K562 (cell line): ENCODE results near the gene IGF2R.

ENCODE experiments used
- FOXM1 ChIP-seq, 2 experiments: fragments of 450-650 bp in 1 of 2; sonication (generic) in 1 of 2; formaldehyde crosslinking in 1 of 2; IDR thresholded peaks; 2 replicates each; pipeline versions ENCODE4 v1.6.1 to v1.9.0; 2017 to 2022; ENCODE audit warnings: low read depth in 2 of 2, mild to moderate bottlenecking in 2 of 2, missing genetic modification reagents in 1 of 2, moderate library complexity in 1 of 2
- MAZ ChIP-seq, 2 experiments: fragments of 450-650 bp in 1 of 2; sonication (generic) in 1 of 2; formaldehyde crosslinking; IDR thresholded peaks in 1 of 2; conservative IDR thresholded peaks in 1 of 2; 2 replicates each; pipeline versions ENCODE4 v1.4.0 to v1.5.0; 2020; ENCODE audit warnings: mild to moderate bottlenecking in 1 of 2, missing genetic modification reagents in 1 of 2
- MEIS2 ChIP-seq: fragments of 450-650 bp; IDR thresholded peaks from 2 replicates; pipeline ENCODE4 v1.6.1; 2014; ENCODE audit warnings: mild to moderate bottlenecking; ENCODE audit not compliant: partially characterized antibody
- POLR2AphosphoS2 ChIP-seq: IDR thresholded peaks from 2 replicates; pipeline ENCODE4 v1.6.1; 2012; ENCODE audit warnings: low read length, improper control_type of control experiment
- ZFX ChIP-seq: sonication (generic); formaldehyde crosslinking; IDR thresholded peaks from 2 replicates; pipeline ENCODE4 v1.8.0; 2022; ENCODE audit warnings: mild to moderate bottlenecking, missing genetic modification reagents, moderate library complexity
- ZNF584 ChIP-seq: fragments of 200-800 bp; sonication (Bioruptor generic); IDR thresholded peaks from 2 replicates; pipeline ENCODE4 v1.6.1; 2016; ENCODE audit warnings: low read depth, mild to moderate bottlenecking, missing genetic modification characterization, missing compliant biosample characterization
- TF ChIP-seq, protein P1 (sequence below): sonication (generic); formaldehyde crosslinking; IDR thresholded peaks from 2 replicates; pipeline ENCODE4 v1.9.0; 2022; ENCODE audit warnings: mild to moderate bottlenecking, missing genetic modification reagents
- TF ChIP-seq, protein P2 (sequence below): sonication (generic); formaldehyde crosslinking; IDR thresholded peaks from 2 replicates; pipeline ENCODE4 v1.8.0; 2023; ENCODE audit warnings: mild to moderate bottlenecking, missing genetic modification reagents
- TF ChIP-seq, protein P3 (sequence below): sonication (generic); formaldehyde crosslinking; IDR thresholded peaks from 2 replicates; pipeline ENCODE4 v1.5.0; 2020; ENCODE audit warnings: missing genetic modification reagents
- TF ChIP-seq, protein P4 (sequence below), 2 experiments: fragments of 450-650 bp; formaldehyde crosslinking in 1 of 2; IDR thresholded peaks; 2 replicates each; pipeline versions ENCODE4 v1.4.0 to v1.6.1; 2014 to 2020; ENCODE audit warnings: mild to moderate bottlenecking in 2 of 2, borderline replicate concordance in 1 of 2, low read depth in 1 of 2
- TF ChIP-seq, protein P5 (sequence below), 2 experiments: fragments of 450-650 bp in 1 of 2; sonication (generic) in 1 of 2; formaldehyde crosslinking in 1 of 2; IDR thresholded peaks in 1 of 2; conservative IDR thresholded peaks in 1 of 2; 2 replicates each; pipeline versions ENCODE4 v1.6.1 to v1.8.1; 2016 to 2023; ENCODE audit warnings: mild to moderate bottlenecking in 2 of 2, moderate library complexity in 2 of 2, inconsistent platforms in 1 of 2, missing genetic modification reagents in 1 of 2
- TF ChIP-seq, protein P6 (sequence below): sonication (generic); formaldehyde crosslinking; IDR thresholded peaks from 2 replicates; pipeline ENCODE4 v1.8.0; 2022; ENCODE audit warnings: mild to moderate bottlenecking, missing genetic modification reagents
- TF ChIP-seq, protein P7 (sequence below): fragments of 450-650 bp; IDR thresholded peaks from 2 replicates; pipeline ENCODE4 v1.6.1; 2017; ENCODE audit warnings: antibody characterized with exemption, mild to moderate bottlenecking

DNA sequence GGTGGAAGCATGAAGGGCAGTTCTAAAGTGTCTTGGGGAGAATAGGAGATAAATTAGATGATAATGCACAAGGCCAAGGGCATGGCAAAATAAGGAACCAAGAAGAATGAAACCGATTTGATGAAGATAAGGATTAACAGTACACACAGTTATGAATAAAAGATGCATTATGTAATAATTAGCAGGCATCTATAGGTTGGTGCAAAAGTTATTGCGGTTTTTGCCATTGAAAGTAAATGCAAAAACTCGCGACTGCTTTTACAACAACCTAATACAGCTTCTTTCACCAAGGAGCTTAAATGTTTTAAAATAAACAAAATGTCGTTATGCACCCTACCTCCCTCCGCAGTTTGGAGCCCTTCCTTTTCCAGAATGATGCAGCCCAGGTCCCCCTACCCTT lies 49.1 kb upstream of the IGF2R start:
- TF ChIP-seq, protein P1, sequence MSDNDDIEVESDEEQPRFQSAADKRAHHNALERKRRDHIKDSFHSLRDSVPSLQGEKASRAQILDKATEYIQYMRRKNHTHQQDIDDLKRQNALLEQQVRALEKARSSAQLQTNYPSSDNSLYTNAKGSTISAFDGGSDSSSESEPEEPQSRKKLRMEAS (CRISPR knock-in tag) = no peak
- no peak for TF ChIP-seq ZFX (CRISPR knock-in tag)
- no peak for TF ChIP-seq POLR2AphosphoS2
- TF ChIP-seq, protein P2, sequence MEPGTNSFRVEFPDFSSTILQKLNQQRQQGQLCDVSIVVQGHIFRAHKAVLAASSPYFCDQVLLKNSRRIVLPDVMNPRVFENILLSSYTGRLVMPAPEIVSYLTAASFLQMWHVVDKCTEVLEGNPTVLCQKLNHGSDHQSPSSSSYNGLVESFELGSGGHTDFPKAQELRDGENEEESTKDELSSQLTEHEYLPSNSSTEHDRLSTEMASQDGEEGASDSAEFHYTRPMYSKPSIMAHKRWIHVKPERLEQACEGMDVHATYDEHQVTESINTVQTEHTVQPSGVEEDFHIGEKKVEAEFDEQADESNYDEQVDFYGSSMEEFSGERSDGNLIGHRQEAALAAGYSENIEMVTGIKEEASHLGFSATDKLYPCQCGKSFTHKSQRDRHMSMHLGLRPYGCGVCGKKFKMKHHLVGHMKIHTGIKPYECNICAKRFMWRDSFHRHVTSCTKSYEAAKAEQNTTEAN (CRISPR knock-in tag) = no peak
- no peak for TF ChIP-seq MAZ (CRISPR knock-in tag; conservative IDR thresholded peaks at IDR 0.05 in 1 of 2, IDR thresholded peaks at IDR 0.05 in 1 of 2)
- no peak for TF ChIP-seq ZNF584 (CRISPR knock-in tag)
- TF ChIP-seq, protein P3, sequence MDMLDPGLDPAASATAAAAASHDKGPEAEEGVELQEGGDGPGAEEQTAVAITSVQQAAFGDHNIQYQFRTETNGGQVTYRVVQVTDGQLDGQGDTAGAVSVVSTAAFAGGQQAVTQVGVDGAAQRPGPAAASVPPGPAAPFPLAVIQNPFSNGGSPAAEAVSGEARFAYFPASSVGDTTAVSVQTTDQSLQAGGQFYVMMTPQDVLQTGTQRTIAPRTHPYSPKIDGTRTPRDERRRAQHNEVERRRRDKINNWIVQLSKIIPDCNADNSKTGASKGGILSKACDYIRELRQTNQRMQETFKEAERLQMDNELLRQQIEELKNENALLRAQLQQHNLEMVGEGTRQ (CRISPR knock-in tag) = no peak
- TF ChIP-seq MEIS2 = no peak
- TF ChIP-seq, protein P4, sequence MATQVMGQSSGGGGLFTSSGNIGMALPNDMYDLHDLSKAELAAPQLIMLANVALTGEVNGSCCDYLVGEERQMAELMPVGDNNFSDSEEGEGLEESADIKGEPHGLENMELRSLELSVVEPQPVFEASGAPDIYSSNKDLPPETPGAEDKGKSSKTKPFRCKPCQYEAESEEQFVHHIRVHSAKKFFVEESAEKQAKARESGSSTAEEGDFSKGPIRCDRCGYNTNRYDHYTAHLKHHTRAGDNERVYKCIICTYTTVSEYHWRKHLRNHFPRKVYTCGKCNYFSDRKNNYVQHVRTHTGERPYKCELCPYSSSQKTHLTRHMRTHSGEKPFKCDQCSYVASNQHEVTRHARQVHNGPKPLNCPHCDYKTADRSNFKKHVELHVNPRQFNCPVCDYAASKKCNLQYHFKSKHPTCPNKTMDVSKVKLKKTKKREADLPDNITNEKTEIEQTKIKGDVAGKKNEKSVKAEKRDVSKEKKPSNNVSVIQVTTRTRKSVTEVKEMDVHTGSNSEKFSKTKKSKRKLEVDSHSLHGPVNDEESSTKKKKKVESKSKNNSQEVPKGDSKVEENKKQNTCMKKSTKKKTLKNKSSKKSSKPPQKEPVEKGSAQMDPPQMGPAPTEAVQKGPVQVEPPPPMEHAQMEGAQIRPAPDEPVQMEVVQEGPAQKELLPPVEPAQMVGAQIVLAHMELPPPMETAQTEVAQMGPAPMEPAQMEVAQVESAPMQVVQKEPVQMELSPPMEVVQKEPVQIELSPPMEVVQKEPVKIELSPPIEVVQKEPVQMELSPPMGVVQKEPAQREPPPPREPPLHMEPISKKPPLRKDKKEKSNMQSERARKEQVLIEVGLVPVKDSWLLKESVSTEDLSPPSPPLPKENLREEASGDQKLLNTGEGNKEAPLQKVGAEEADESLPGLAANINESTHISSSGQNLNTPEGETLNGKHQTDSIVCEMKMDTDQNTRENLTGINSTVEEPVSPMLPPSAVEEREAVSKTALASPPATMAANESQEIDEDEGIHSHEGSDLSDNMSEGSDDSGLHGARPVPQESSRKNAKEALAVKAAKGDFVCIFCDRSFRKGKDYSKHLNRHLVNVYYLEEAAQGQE (IDR thresholded peaks at IDR 0.05; ENCODE audit: borderline replicate concordance) = no peak
- TF ChIP-seq, protein P4 (CRISPR knock-in tag; IDR thresholded peaks at IDR 0.05; ENCODE audit: low read depth) = no peak
- no peak for TF ChIP-seq FOXM1 (IDR thresholded peaks at IDR 0.05; ENCODE audit: low read depth)
- no peak for TF ChIP-seq FOXM1 (CRISPR knock-in tag; IDR thresholded peaks at IDR 0.05; ENCODE audit: low read depth)
- TF ChIP-seq, protein P5, sequence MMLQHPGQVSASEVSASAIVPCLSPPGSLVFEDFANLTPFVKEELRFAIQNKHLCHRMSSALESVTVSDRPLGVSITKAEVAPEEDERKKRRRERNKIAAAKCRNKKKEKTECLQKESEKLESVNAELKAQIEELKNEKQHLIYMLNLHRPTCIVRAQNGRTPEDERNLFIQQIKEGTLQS (IDR thresholded peaks at IDR 0.05) = no peak
- TF ChIP-seq, protein P5 (CRISPR knock-in tag; conservative IDR thresholded peaks at IDR 0.05) = no peak
- TF ChIP-seq, protein P6, sequence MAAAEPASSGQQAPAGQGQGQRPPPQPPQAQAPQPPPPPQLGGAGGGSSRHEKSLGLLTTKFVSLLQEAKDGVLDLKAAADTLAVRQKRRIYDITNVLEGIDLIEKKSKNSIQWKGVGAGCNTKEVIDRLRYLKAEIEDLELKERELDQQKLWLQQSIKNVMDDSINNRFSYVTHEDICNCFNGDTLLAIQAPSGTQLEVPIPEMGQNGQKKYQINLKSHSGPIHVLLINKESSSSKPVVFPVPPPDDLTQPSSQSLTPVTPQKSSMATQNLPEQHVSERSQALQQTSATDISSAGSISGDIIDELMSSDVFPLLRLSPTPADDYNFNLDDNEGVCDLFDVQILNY (CRISPR knock-in tag) = no peak
- TF ChIP-seq, protein P7, sequence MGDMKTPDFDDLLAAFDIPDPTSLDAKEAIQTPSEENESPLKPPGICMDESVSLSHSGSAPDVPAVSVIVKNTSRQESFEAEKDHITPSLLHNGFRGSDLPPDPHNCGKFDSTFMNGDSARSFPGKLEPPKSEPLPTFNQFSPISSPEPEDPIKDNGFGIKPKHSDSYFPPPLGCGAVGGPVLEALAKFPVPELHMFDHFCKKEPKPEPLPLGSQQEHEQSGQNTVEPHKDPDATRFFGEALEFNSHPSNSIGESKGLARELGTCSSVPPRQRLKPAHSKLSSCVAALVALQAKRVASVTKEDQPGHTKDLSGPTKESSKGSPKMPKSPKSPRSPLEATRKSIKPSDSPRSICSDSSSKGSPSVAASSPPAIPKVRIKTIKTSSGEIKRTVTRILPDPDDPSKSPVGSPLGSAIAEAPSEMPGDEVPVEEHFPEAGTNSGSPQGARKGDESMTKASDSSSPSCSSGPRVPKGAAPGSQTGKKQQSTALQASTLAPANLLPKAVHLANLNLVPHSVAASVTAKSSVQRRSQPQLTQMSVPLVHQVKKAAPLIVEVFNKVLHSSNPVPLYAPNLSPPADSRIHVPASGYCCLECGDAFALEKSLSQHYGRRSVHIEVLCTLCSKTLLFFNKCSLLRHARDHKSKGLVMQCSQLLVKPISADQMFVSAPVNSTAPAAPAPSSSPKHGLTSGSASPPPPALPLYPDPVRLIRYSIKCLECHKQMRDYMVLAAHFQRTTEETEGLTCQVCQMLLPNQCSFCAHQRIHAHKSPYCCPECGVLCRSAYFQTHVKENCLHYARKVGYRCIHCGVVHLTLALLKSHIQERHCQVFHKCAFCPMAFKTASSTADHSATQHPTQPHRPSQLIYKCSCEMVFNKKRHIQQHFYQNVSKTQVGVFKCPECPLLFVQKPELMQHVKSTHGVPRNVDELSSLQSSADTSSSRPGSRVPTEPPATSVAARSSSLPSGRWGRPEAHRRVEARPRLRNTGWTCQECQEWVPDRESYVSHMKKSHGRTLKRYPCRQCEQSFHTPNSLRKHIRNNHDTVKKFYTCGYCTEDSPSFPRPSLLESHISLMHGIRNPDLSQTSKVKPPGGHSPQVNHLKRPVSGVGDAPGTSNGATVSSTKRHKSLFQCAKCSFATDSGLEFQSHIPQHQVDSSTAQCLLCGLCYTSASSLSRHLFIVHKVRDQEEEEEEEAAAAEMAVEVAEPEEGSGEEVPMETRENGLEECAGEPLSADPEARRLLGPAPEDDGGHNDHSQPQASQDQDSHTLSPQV = no peak
